ENCODE data around the gene PRRG3. TPM values are rescaled to one million over a fixed set of nuclear protein-coding genes. Genes with fewer than 3 reads are reported as not detected.

Gene PRRG3
- total RNA-seq, 1 donor from 2014 or later: 1.9 TPM

DNA sequence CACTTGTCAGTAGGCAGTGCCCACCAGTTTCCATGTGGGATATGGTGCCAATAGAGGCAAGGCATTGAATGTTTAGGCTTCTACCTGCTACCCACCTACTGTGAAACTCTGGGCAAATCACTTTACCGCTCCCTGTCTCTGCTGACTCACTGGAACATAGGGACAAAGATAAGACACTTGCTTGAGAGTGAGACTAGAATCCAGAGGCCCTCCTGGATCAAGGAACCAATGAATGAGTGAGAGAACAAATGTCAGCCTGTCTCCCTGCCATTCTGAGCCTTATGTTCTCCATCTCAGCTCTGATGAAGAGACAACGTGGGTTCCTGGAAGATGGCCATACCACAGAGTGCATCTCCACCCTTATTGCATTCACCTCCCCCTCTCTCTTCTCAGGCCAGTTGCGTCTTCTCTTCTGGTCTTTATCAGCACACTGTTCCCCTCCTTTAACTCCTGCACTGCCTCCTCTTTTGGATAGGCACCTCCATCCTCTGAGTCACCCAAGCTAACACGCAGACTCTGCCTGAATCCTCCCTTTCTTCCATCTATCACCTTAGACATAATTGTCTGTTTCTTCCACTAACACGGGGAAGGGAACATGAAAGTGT, 15.4 kb upstream of the PRRG3 start:
- Histone ChIP-seq H3K9me3 (ENCODE audit: low read depth) (peaks cover 3% of the 10 kb centered on the region), H4K20me1 (ENCODE audit: low read depth) (no peaks in the 10 kb centered on the region), H3K4me3 (no peak overlapping the region), H3K4me2 (no peak overlapping the region), H3F3A (ENCODE audit: low read depth) (no peaks in the 10 kb centered on the region), H3K79me2 (ENCODE audit: low read depth) (no peaks in the 10 kb centered on the region), H3K36me3 (no peaks in the 10 kb centered on the region), H3K27ac (no peak overlapping the region), H3K4me1 (no peaks in the 10 kb centered on the region), H3K27me3 (no peaks in the 10 kb centered on the region), H2AFZ (replicated peaks) (no peak overlapping the region), H3K9ac (no peak overlapping the region)
- DNase-seq (ENCODE audit: low spot score): no peak
- Mint-ChIP-seq H3K27ac (no peak overlapping the region), H3K36me3 (no peaks in the 10 kb centered on the region), H3K9me3 (peaks cover 5% of the 10 kb centered on the region), H3K4me1 (no peaks in the 10 kb centered on the region), H3K27me3 (ENCODE audit: insufficient read depth, low read depth) (peaks cover 3% of the 10 kb centered on the region), H3K4me3 (no peak overlapping the region)
- TF ChIP-seq EZH2phosphoT487 (IDR thresholded peaks at IDR 0.05) (no peak), EZH2 (IDR thresholded peaks at IDR 0.05) (no peak)
- TF ChIP-seq, protein P1, sequence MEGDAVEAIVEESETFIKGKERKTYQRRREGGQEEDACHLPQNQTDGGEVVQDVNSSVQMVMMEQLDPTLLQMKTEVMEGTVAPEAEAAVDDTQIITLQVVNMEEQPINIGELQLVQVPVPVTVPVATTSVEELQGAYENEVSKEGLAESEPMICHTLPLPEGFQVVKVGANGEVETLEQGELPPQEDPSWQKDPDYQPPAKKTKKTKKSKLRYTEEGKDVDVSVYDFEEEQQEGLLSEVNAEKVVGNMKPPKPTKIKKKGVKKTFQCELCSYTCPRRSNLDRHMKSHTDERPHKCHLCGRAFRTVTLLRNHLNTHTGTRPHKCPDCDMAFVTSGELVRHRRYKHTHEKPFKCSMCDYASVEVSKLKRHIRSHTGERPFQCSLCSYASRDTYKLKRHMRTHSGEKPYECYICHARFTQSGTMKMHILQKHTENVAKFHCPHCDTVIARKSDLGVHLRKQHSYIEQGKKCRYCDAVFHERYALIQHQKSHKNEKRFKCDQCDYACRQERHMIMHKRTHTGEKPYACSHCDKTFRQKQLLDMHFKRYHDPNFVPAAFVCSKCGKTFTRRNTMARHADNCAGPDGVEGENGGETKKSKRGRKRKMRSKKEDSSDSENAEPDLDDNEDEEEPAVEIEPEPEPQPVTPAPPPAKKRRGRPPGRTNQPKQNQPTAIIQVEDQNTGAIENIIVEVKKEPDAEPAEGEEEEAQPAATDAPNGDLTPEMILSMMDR (IDR thresholded peaks at IDR 0.05): no peak

DNA sequence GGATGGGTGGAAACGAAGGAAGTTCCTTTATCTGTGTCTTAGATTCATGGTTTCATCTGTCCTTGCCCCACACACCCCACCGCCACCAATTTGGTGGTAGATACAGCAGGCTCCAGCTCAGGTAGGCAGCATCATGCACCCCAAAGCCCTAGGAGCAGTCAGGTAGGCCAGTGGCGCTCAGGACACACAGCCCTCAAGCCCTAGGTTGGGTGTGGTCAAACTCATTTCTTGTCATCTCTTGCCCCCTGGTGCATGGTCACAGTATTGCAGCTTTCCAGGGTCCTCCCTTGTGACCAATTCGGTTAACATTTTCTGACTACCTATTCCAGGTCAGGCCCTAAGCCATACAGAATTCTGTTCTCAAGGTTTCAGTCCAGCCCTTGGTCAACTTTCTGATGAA, 14.5 kb upstream of the PRRG3 start:
- H3F3A ChIP-seq (ENCODE audit: low read depth): no peaks in the 10 kb centered on the region
- no peak overlapping the region for H3K4me3 ChIP-seq
- H3K36me3 Mint-ChIP-seq: no peaks in the 10 kb centered on the region
- no peaks in the 10 kb centered on the region for H3K4me1 Mint-ChIP-seq
- no peaks in the 10 kb centered on the region for H3K27me3 ChIP-seq
- peaks cover 5% of the 10 kb centered on the region for H3K9me3 Mint-ChIP-seq
- H3K9me3 ChIP-seq (ENCODE audit: low read depth): peaks cover 3% of the 10 kb centered on the region
- no peaks in the 10 kb centered on the region for H3K4me1 ChIP-seq
- no peak overlapping the region for H3K4me2 ChIP-seq
- H2AFZ ChIP-seq (replicated peaks): no peak overlapping the region
- no peaks in the 10 kb centered on the region for H3K36me3 ChIP-seq
- no peak overlapping the region for H3K27ac ChIP-seq
- H4K20me1 ChIP-seq (ENCODE audit: low read depth): no peaks in the 10 kb centered on the region
- DNase-seq (ENCODE audit: low spot score): peak; percentile 71
- H3K9ac ChIP-seq: no peak overlapping the region
- peaks cover 3% of the 10 kb centered on the region for H3K27me3 Mint-ChIP-seq (ENCODE audit: insufficient read depth, low read depth)
- TF ChIP-seq EZH2 (IDR thresholded peaks at IDR 0.05): no peak
- TF ChIP-seq EZH2phosphoT487 (IDR thresholded peaks at IDR 0.05): no peak
- TF ChIP-seq, protein P1 (IDR thresholded peaks at IDR 0.05): peak; percentile 69
- H3K27ac Mint-ChIP-seq: no peak overlapping the region
- no peaks in the 10 kb centered on the region for H3K79me2 ChIP-seq (ENCODE audit: low read depth)
- H3K4me3 Mint-ChIP-seq: no peak overlapping the region

DNA sequence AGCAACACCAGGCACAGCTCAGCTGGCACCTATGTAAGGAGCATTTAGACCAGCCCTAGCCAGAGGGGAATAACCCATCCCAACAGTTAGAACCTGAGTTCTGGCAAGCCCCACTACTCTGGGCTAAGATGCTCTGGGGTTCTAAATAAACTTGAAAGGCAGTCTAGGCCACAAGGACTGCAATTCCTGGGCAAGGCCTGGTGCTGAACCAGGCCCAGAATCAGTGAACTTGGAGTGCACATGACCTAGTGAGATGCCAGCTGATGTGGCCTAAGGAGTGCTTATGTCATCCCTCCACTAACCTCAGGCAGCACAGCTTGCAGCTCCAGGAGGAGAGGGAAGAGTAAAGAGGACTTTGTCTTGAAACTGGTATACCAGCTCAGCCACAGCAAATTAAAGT, 7.6 kb upstream of the PRRG3 start:
- Histone ChIP-seq H3K9ac (no peak overlapping the region), H3K27ac (no peak overlapping the region), H2AFZ (replicated peaks) (no peak overlapping the region), H3K9me3 (ENCODE audit: low read depth) (no peaks in the 10 kb centered on the region), H4K20me1 (ENCODE audit: low read depth) (no peaks in the 10 kb centered on the region), H3K4me2 (no peak overlapping the region), H3K4me3 (no peak overlapping the region), H3K4me1 (no peaks in the 10 kb centered on the region), H3K36me3 (no peaks in the 10 kb centered on the region), H3K27me3 (peaks cover 1% of the 10 kb centered on the region), H3K79me2 (ENCODE audit: low read depth) (no peaks in the 10 kb centered on the region), H3F3A (ENCODE audit: low read depth) (no peaks in the 10 kb centered on the region)
- Mint-ChIP-seq H3K36me3 (no peaks in the 10 kb centered on the region), H3K27me3 (ENCODE audit: insufficient read depth, low read depth) (no peaks in the 10 kb centered on the region), H3K9me3 (no peaks in the 10 kb centered on the region), H3K4me1 (no peaks in the 10 kb centered on the region), H3K27ac (no peak overlapping the region), H3K4me3 (no peak overlapping the region)
- no peak for DNase-seq (ENCODE audit: low spot score)
- TF ChIP-seq EZH2 (IDR thresholded peaks at IDR 0.05) (no peak), EZH2phosphoT487 (IDR thresholded peaks at IDR 0.05) (no peak)
- TF ChIP-seq, protein P1 (IDR thresholded peaks at IDR 0.05): no peak
